ENCODE results near the gene ARSI.

The ARSI gene

GRCh38 chr5:150326707-150327106 is 24.0 kb upstream of the ARSI start:
- DNase-seq: no peak
- in situ Hi-C loops (cut with HindIII; ENCODE audit: low pct_ligation_motif_present, low sequenced_read_pairs): no loop called here
- Histone ChIP-seq H3K4me3 (ENCODE audit: low read depth, low read length) (no peak overlapping the region), H3K27ac (no peak overlapping the region), H3K36me3 (replicated peaks) (no peaks in the 10 kb centered on the region), H3K27me3 (replicated peaks) (no peaks in the 10 kb centered on the region)
- no peak for TF ChIP-seq CTCF (IDR thresholded peaks at IDR 0.05; ENCODE audit: low read depth, low read length, missing control alignments)

- Histone ChIP-seq H3K27ac (no peak overlapping the region), H3K4me3 (ENCODE audit: low read depth, low read length) (no peak overlapping the region), H3K27me3 (replicated peaks) (no peaks in the 10 kb centered on the region), H3K36me3 (replicated peaks) (no peaks in the 10 kb centered on the region)
- no peak for DNase-seq
- in situ Hi-C loops (cut with HindIII; ENCODE audit: low pct_ligation_motif_present, low sequenced_read_pairs): no loop called here
- TF ChIP-seq CTCF (IDR thresholded peaks at IDR 0.05; ENCODE audit: low read depth, low read length, missing control alignments): no peak
Measured at GRCh38 chr5:150325426-150325825, 22.7 kb upstream of the ARSI start.

- Histone ChIP-seq H3K4me3 (ENCODE audit: low read depth, low read length) (no peak overlapping the region), H3K27ac (no peak overlapping the region), H3K27me3 (replicated peaks) (no peaks in the 10 kb centered on the region), H3K36me3 (replicated peaks) (no peaks in the 10 kb centered on the region)
- no peak for TF ChIP-seq CTCF (IDR thresholded peaks at IDR 0.05; ENCODE audit: low read depth, low read length, missing control alignments)
- DNase-seq: no peak
- in situ Hi-C loops (cut with HindIII; ENCODE audit: low pct_ligation_motif_present, low sequenced_read_pairs): no loop called here
Measured at GRCh38 chr5:150323819-150324218, 21.1 kb upstream of the ARSI start.

- no peaks in the 10 kb centered on the region for H3K36me3 ChIP-seq (replicated peaks)
- DNase-seq: no peak
- H3K27me3 ChIP-seq (replicated peaks): no peaks in the 10 kb centered on the region
- no peak overlapping the region for H3K27ac ChIP-seq
- in situ Hi-C loops (cut with HindIII; ENCODE audit: low pct_ligation_motif_present, low sequenced_read_pairs): no loop called here
- no peak for TF ChIP-seq CTCF (IDR thresholded peaks at IDR 0.05; ENCODE audit: low read depth, low read length, missing control alignments)
- H3K4me3 ChIP-seq (ENCODE audit: low read depth, low read length): no peak overlapping the region
Measured at GRCh38 chr5:150323092-150323491, 20.4 kb upstream of the ARSI start.

GRCh38 chr5:150322202-150322601 is 19.5 kb upstream of the ARSI start:
- in situ Hi-C loops (cut with HindIII; ENCODE audit: low pct_ligation_motif_present, low sequenced_read_pairs): no loop called here
- DNase-seq: peak; percentile 63

More at GRCh38 chr5:150322202-150322601, 19.5 kb upstream of the ARSI start:
- Histone ChIP-seq H3K4me3 (ENCODE audit: low read depth, low read length) (no peak overlapping the region), H3K27me3 (replicated peaks) (no peaks in the 10 kb centered on the region), H3K36me3 (replicated peaks) (no peaks in the 10 kb centered on the region), H3K27ac (no peak overlapping the region)
- TF ChIP-seq CTCF (IDR thresholded peaks at IDR 0.05; ENCODE audit: low read depth, low read length, missing control alignments): no peak
